ENCODE results near the gene CARMIL1.

Gene CARMIL1

DNA sequence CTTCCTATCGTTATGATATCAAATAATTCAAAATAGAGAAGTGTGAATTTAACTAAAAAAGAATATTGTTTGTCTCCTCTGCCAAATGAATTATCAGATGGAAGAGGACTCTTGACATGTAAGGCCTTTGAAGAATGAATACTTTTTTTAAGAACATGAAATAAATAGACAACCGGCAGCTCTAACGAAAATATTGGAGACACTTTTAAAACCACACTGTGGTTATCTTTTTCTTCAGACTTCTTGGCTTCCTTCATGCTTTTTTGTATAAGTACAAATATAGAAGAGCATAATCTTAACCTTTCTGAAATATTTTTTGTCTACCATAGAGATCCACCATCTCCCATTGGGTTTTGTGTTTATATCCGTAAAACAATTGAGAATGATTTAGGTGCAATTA is 257.6 kb downstream of the CARMIL1 start:
- TF ChIP-seq, protein P1, sequence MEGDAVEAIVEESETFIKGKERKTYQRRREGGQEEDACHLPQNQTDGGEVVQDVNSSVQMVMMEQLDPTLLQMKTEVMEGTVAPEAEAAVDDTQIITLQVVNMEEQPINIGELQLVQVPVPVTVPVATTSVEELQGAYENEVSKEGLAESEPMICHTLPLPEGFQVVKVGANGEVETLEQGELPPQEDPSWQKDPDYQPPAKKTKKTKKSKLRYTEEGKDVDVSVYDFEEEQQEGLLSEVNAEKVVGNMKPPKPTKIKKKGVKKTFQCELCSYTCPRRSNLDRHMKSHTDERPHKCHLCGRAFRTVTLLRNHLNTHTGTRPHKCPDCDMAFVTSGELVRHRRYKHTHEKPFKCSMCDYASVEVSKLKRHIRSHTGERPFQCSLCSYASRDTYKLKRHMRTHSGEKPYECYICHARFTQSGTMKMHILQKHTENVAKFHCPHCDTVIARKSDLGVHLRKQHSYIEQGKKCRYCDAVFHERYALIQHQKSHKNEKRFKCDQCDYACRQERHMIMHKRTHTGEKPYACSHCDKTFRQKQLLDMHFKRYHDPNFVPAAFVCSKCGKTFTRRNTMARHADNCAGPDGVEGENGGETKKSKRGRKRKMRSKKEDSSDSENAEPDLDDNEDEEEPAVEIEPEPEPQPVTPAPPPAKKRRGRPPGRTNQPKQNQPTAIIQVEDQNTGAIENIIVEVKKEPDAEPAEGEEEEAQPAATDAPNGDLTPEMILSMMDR (conservative IDR thresholded peaks at IDR 0.05): no peak
- H3K27ac ChIP-seq: no peak overlapping the region

DNA sequence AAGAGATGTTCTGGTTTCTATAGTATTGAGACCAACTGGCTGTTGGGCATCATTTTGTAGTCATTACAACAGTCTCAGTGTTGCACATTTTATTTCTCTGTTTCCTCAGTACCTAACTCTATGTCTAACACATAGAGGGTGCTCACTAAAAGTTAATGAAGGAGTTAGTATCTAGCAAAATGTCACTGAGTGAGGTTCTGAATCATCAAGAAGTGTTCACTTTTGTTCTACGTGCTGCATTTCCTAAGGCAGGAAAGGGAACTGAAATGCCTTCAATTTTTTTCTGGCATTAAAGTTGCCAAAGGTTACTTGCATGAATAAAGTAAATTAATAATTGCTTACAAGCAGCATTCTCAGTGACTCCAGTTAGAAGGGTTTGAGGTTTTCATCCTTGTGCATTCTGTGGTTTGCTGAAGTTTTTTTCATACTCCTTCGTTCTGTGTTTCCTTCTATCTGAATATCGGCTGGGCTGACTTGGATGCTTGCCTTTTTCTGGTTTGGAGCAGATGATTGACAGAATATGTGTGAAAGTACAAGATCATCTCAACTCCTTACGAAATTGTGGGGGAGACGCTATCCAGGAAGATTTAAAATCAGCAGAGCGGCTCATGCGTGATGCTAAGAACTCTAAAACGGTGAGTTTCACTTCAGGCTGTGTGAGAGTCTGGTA is 258.3 kb downstream of the CARMIL1 start:
- TF ChIP-seq, protein P1 (conservative IDR thresholded peaks at IDR 0.05): no peak
- H3K27ac ChIP-seq: no peak overlapping the region

DNA sequence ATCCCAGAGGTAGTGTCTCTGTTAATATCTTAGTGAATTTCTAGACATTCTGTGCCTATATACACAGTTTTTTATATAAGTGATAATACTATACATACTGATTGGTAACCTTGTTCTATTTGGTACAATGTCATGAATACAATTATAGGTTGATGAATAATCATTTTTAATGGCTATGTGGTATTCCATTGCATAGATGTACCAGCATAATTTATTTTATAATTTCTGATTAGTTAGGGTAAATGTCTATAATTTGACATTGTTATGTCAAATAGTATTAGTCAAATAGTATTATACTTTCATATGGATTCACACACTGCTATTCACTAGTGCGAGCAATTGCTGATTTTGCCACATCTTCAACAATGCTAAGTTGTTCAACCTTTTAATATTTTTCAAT is 262.1 kb downstream of the CARMIL1 start:
- TF ChIP-seq, protein P1 (conservative IDR thresholded peaks at IDR 0.05): no peak

DNA sequence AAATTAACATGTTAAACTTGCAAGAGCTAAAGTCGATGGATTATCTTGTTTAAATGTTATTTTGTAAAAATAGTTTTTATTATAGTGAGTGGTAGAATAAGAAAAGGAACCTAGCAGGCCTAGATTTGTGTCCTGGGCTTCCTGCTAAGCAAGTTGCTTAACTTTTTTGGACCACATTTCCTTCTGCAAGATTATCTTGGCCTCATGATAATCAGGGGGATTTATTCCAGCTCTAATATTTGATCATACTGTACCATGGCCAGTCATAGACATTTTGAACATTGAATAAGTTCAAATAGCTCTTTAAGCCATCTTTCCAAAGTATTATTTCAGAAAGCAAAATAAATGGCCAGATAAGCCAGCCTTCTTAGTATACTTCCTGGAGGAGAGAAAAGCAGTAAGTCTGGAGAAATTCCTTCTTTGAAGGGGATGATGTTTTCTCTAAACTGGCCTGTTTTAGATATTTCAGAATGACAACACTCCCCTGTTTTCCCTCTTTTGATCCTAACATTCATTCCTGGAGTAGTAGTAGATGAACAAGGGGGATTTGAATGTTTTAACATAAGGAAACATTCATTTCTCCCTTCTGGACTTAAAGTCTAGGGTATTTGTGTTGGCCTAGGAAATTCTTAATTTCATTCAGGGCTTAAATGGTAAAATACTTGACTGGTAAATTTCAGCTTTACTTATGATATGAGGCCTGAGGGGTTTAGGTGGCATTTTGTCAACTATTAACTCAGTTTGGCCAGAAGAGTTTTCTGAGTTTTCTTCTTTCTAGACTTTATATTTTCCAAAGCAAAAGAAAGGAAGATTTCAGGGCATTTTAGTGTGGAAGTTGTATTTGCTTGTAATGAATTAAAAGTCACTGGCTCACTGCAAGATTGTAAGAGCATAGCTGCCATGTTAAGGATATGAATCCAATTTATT is 264.1 kb downstream of the CARMIL1 start:
- TF ChIP-seq, protein P1 (conservative IDR thresholded peaks at IDR 0.05): no peak
- no peak overlapping the region for H3K27ac ChIP-seq

More for the DNA sequence above, 262.1 kb downstream of the CARMIL1 start:
- no peak overlapping the region for H3K27ac ChIP-seq

DNA sequence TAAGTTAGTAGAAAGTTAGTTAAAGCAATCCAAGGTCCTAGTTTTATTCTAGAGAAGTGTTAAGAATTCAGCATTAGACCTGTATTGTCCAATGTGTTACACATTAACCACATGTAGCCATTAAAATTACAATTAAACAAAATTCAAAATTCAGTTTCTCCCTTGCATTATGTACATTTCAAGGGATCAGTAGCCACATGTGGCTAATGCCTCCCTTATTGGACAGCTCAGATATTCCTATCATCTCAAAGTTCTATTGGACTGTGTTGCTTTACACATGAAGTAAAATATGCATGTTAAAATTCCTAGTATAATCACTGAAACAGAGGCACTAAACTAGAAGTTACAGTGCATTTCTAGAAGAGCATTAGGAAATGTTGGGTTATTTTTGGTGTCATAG is 265.7 kb downstream of the CARMIL1 start:
- TF ChIP-seq, protein P1 (conservative IDR thresholded peaks at IDR 0.05): no peak
- H3K27ac ChIP-seq: no peak overlapping the region

DNA sequence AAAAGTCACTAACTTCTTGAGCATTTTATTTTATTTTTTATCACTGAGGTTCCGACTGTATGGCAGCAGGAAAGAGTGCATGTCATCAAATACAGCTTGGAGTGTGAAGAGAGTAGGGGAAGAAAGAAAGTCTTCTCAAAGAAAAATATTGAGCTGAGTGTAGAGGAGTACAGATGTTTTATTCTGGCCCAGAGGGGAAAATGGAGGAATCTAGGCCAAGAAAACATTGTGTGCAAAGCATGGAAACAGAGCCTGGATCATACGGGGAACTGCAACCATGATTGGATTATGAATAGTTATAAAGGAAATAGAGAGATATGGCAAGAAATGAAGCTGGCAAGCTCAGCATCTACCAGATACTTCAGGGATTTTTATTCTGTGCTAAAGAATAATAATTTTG is 268.6 kb downstream of the CARMIL1 start:
- TF ChIP-seq, protein P1 (conservative IDR thresholded peaks at IDR 0.05): no peak

DNA sequence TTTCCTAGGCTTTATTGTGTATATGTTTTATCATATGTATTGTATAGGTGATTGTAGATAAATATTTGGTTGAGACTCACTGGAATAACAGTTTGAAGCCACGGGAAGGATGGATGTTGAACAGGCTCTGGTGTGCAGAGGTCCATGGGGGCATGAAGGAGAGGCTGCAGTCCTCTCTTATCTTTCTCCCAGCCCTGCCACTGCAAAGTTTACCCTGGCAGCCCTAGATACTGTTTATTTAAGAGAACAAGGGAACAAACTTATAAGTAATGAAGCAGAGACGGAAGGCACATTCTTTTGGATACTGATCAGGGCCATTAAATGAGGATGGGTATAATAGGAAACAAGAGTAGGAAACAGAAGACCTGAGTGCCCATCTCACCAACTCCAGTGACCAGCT is 269.3 kb downstream of the CARMIL1 start:
- peak overlapping the region; percentile 26 for H3K27ac ChIP-seq
- TF ChIP-seq, protein P1 (conservative IDR thresholded peaks at IDR 0.05): no peak

More for the DNA sequence above, 268.6 kb downstream of the CARMIL1 start:
- H3K27ac ChIP-seq: peak overlapping the region; percentile 26

Data from VCaP (cell line).